A673 (cell line): ENCODE data around the gene ZNF735. TPM values are rescaled to one million over a fixed set of nuclear protein-coding genes. Genes with fewer than 3 reads are reported as not detected.

Source experiments
- BruUV-seq: library from RNA; stranded (reverse); fragments of 400-500 nt; replicated peaks from 2 replicates; lab custom pipeline; 2021; lab: Mats Ljungman, UMichigan
- CTCF ChIA-PET: fragments of 300-600 bp; sonication (Branson Sonifier 250); formaldehyde crosslinking; loops from one replicate; lab custom pipeline; 2022; ENCODE audit warnings: antibody characterized with exemption; lab: Charles Lee
- POLR2A ChIA-PET: fragments of 300-600 bp; sonication (Branson Sonifier 250); formaldehyde crosslinking; loops from one replicate; lab custom pipeline; 2022; ENCODE audit warnings: antibody characterized with exemption; ENCODE audit not compliant: low non-redundant PET; lab: Charles Lee
- DNase-seq: peaks from one replicate; pipeline ENCODE4 v3.0.0-alpha.2; 2015; ENCODE audit warnings: low spot score
- H3K27ac ChIP-seq: fragments of 200-600 bp; sonication (generic); 2 replicates; pipeline ENCODE4 v1.5.1; 2016; ENCODE audit warnings: mixed run types, low read depth, mild to moderate bottlenecking, mixed read lengths, antibody characterized with exemption, low read length; ENCODE audit not compliant: poor library complexity, severe bottlenecking
- H3K27me3 ChIP-seq: fragments of 200-600 bp; sonication (generic); replicated peaks from 2 replicates; pipeline ENCODE4 v1.6.1; 2017; ENCODE audit warnings: mixed run types, low read depth, mild to moderate bottlenecking, mixed read lengths, antibody characterized with exemption, low read length; ENCODE audit not compliant: insufficient read depth, poor library complexity
- H3K36me3 ChIP-seq: fragments of 200-600 bp; sonication (generic); 2 replicates; pipeline ENCODE4 v1.6.1; 2016; ENCODE audit warnings: mixed run types, mild to moderate bottlenecking, mixed read lengths, antibody characterized with exemption, low read length; ENCODE audit not compliant: insufficient read depth, poor library complexity, severe bottlenecking
- H3K4me1 ChIP-seq: fragments of 200-600 bp; sonication (generic); 2 replicates; pipeline ENCODE4 v1.6.1; 2017; ENCODE audit warnings: mixed run types, mild to moderate bottlenecking, mixed read lengths, antibody characterized with exemption, low read length; ENCODE audit not compliant: insufficient read depth, poor library complexity, severe bottlenecking
- H3K4me3 ChIP-seq: fragments of 200-600 bp; sonication (generic); 2 replicates; pipeline ENCODE4 v1.5.1; 2016; ENCODE audit warnings: low read depth, mixed run types, mild to moderate bottlenecking, mixed read lengths, low read length; ENCODE audit not compliant: poor library complexity, severe bottlenecking
- H3K9me3 ChIP-seq: fragments of 200-600 bp; sonication (generic); 2 replicates; pipeline ENCODE4 v1.6.1; 2016; ENCODE audit warnings: mixed run types, low read depth, mild to moderate bottlenecking, mixed read lengths, antibody characterized with exemption, low read length; ENCODE audit not compliant: poor library complexity, severe bottlenecking
- EZH2 ChIP-seq: fragments of 200-600 bp; sonication (generic); IDR thresholded peaks from 2 replicates; pipeline ENCODE4 v1.6.1; 2017; ENCODE audit warnings: borderline replicate concordance, low read depth, mild to moderate bottlenecking, mixed read lengths, antibody characterized with exemption, low read length; ENCODE audit not compliant: poor library complexity, severe bottlenecking
- intact Hi-C: fragments of 100-400 bp; cut with micrococcal nuclease; formaldehyde crosslinking; loops from one replicate; pipeline ENCODE4 v1.10.0; 2022; ENCODE audit not compliant: unreplicated experiment
- total RNA-seq: library from RNA; stranded (reverse); gene quantifications from 2 replicates; pipeline ENCODE4 v1.2.3, GENCODE V29; 2021
- TF ChIP-seq, protein P1 (sequence below): fragments of 300-800, 200-600 bp; sonication (generic); conservative IDR thresholded peaks from 2 replicates; pipeline ENCODE4 v1.5.1; 2017; ENCODE audit warnings: low read depth, mild to moderate bottlenecking, antibody characterized with exemption, low read length, moderate library complexity, mixed read lengths

Gene ZNF735
- total RNA-seq, 1 experiment from 2014 or later = not detected

DNA sequence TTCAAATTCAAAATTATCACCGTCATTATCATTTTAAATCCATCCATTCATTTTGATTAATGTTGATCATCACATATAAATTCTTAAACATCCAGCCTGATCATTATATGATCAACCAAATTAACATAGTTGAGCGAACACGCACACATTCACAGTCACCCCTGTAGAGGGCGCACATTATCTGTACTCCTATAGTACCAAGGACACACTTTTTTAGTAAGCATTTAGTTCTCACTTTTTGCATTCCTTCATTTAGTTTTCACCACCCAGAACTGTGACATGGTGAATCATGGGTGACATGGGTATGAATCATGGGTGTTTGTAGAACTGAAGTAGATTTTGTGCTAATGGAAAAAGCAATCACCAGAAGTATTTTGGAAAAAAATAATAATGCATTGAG, 26.0 kb upstream of the ZNF735 start:
- Histone ChIP-seq H3K27ac (no peak overlapping the region), H3K4me1 (no peaks in the 10 kb centered on the region), H3K4me3 (no peak overlapping the region), H3K36me3 (no peaks in the 10 kb centered on the region), H3K9me3 (peaks cover 48% of the 10 kb centered on the region), H3K27me3 (no peaks in the 10 kb centered on the region)
- DNase-seq = no peak
- intact Hi-C loops = no loop called here
- CTCF ChIA-PET = no interaction called here
- TF ChIP-seq, protein P1, sequence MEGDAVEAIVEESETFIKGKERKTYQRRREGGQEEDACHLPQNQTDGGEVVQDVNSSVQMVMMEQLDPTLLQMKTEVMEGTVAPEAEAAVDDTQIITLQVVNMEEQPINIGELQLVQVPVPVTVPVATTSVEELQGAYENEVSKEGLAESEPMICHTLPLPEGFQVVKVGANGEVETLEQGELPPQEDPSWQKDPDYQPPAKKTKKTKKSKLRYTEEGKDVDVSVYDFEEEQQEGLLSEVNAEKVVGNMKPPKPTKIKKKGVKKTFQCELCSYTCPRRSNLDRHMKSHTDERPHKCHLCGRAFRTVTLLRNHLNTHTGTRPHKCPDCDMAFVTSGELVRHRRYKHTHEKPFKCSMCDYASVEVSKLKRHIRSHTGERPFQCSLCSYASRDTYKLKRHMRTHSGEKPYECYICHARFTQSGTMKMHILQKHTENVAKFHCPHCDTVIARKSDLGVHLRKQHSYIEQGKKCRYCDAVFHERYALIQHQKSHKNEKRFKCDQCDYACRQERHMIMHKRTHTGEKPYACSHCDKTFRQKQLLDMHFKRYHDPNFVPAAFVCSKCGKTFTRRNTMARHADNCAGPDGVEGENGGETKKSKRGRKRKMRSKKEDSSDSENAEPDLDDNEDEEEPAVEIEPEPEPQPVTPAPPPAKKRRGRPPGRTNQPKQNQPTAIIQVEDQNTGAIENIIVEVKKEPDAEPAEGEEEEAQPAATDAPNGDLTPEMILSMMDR = 0 out of 2 replicates have a peak, but pooled peaks have one; percentile 18
- TF ChIP-seq EZH2 = no peak
- no TSS peak for BruUV-seq
- POLR2A ChIA-PET = no interaction called here

DNA sequence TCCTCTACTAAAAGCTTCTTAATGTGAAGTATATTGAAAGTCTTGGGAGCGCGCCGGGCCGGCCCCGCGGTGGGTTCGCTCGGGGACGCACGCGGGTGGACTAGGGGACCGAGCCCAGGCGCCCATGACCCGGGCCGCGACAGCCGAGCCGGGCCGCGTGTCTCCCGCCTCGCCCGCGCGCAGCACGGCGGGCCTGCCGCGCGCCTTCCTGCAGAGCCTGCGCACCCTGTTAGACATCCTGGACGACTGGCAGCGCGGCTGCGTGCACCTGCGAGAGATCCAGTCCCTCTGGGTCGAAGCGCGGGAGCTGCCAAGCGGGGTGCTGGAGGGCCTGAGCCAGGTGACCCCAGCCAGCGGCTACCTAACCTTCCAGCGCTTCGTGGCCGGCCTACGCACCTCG, 25.4 kb upstream of the ZNF735 start:
- BruUV-seq = no TSS peak
- no peak for DNase-seq
- POLR2A ChIA-PET = no interaction called here
- peaks cover 47% of the 10 kb centered on the region for H3K9me3 ChIP-seq
- H3K4me3 ChIP-seq = no peak overlapping the region
- no peaks in the 10 kb centered on the region for H3K36me3 ChIP-seq
- CTCF ChIA-PET = no interaction called here
- H3K4me1 ChIP-seq = no peaks in the 10 kb centered on the region
- no peak for TF ChIP-seq EZH2
- TF ChIP-seq, protein P1 = no peak
- intact Hi-C loops = no loop called here
- no peak overlapping the region for H3K27ac ChIP-seq
- H3K27me3 ChIP-seq = no peaks in the 10 kb centered on the region

DNA sequence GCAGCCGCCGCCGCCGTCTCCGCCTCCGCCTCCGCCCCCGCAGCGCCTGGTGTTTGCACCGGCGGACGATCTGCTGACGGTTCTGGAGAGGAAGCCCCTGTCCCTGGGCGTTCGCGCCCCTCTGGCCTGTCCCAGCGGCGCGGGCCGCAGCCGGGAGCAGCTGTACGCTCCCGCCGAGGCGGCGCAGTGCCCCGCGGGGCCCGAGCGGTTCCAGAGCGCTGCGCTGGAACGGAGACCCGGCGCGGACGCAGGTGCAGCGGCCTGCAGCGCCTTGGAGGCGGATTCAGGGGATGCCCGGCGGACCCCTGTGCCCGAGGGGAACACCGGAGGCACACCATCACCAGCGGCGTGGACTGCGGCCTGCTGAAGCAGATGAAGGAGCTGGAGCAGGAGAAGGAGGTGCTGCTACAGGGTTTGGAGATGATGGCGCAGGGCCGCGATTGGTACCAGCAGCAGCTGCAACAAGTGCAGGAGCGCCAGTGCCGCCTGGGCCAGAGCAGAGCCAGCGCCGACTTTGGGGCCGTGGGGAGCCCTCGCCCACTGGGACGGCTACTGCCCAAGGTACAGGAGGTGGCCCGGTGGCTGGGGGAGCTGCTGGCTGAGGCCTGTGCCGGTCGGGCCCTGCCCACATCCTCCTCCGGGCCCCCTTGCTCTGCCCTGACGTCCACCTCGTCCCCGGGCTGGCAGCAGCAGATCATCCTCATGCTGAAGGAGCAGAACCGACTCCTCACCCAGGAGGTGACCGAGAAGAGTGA, 24.8 kb upstream of the ZNF735 start:
- no TSS peak for BruUV-seq
- Histone ChIP-seq H3K27ac (no peak overlapping the region), H3K9me3 (peaks cover 42% of the 10 kb centered on the region), H3K27me3 (no peaks in the 10 kb centered on the region), H3K36me3 (no peaks in the 10 kb centered on the region), H3K4me3 (no peak overlapping the region), H3K4me1 (no peaks in the 10 kb centered on the region)
- DNase-seq = no peak
- TF ChIP-seq, protein P1 = no peak
- no peak for TF ChIP-seq EZH2
- POLR2A ChIA-PET = no interaction called here
- CTCF ChIA-PET = no interaction called here
- intact Hi-C loops = no loop called here
